Keratinocyte (primary cell): Measurements from ENCODE around the gene PIP4K2A. TPM values are rescaled to one million over a fixed set of nuclear protein-coding genes. Genes with fewer than 3 reads are reported as not detected.
A peak's percentile ranks its signal among the peaks of the same experiment; 100 is the strongest.

ENCODE experiments used
- DNase-seq: peaks from one replicate; pipeline ENCODE4 v3.0.0-alpha.2; 2011; ENCODE audit warnings: low read depth, missing footprints, low spot score
- FAIRE-seq: peaks from 2 replicates; lab custom pipeline; 2011; peaks lifted over from hg19 to GRCh38; lab: Jason Lieb, UNC
- H2AFZ ChIP-seq: 2 replicates; pipeline ENCODE4 v1.6.0; 2012; ENCODE audit warnings: low read length, control low read depth, inconsistent platforms; ENCODE audit not compliant: control insufficient read depth
- H3K27ac ChIP-seq: 2 replicates; pipeline ENCODE4 v1.5.1; 2011; ENCODE audit warnings: low read length; ENCODE audit not compliant: control insufficient read depth, insufficient read depth
- H3K27me3 ChIP-seq: 3 replicates; pipeline ENCODE4 v1.6.0; 2011; ENCODE audit warnings: low read length; ENCODE audit not compliant: control insufficient read depth, insufficient read depth; ENCODE audit errors: extremely low read depth
- H3K36me3 ChIP-seq, 2 experiments: 2 replicates in 1 of 2; 3 replicates in 1 of 2; pipeline ENCODE4 v1.5.1; 2011; ENCODE audit warnings: low read length in 2 of 2, mild to moderate bottlenecking in 1 of 2; ENCODE audit not compliant: control insufficient read depth in 2 of 2, insufficient read depth in 2 of 2; ENCODE audit errors: extremely low read depth in 1 of 2
- H3K4me1 ChIP-seq: 3 replicates; pipeline ENCODE4 v1.5.1; 2011; ENCODE audit warnings: low read length; ENCODE audit not compliant: control insufficient read depth, insufficient read depth; ENCODE audit errors: extremely low read depth
- H3K4me2 ChIP-seq: 3 replicates; pipeline ENCODE4 v1.6.0; 2011; ENCODE audit warnings: low read depth, low read length; ENCODE audit not compliant: control insufficient read depth, insufficient read depth; ENCODE audit errors: extremely low read depth
- H3K4me3 ChIP-seq, 3 experiments: fragments of 200-600 bp in 1 of 3; sonication (generic) in 1 of 3; 2 replicates in 2 of 3; 3 replicates in 1 of 3; pipeline ENCODE4 v1.5.1; 2011 to 2016; ENCODE audit warnings: low read length in 3 of 3, mild to moderate bottlenecking in 3 of 3, control low read depth in 2 of 3, inconsistent platforms in 1 of 3, low read depth in 1 of 3, mixed read lengths in 1 of 3, mixed run types in 1 of 3, moderate library complexity in 1 of 3; ENCODE audit not compliant: control insufficient read depth in 2 of 3, insufficient read depth in 2 of 3; ENCODE audit errors: extremely low read depth in 1 of 3
- H3K79me2 ChIP-seq: 2 replicates; pipeline ENCODE4 v1.6.0; 2012; ENCODE audit warnings: low read length; ENCODE audit not compliant: control insufficient read depth, insufficient read depth
- H3K9ac ChIP-seq: 3 replicates; pipeline ENCODE4 v1.6.0; 2011; ENCODE audit warnings: low read length; ENCODE audit not compliant: control insufficient read depth, insufficient read depth; ENCODE audit errors: extremely low read depth
- H3K9me1 ChIP-seq: 3 replicates; pipeline ENCODE4 v1.6.0; 2011; ENCODE audit warnings: low read length; ENCODE audit not compliant: control insufficient read depth, insufficient read depth; ENCODE audit errors: extremely low read depth
- H3K9me3 ChIP-seq: 2 replicates; pipeline ENCODE4 v1.5.1; 2012; ENCODE audit warnings: low read depth, low read length; ENCODE audit not compliant: control insufficient read depth
- H4K20me1 ChIP-seq: 3 replicates; pipeline ENCODE4 v1.6.0; 2011; ENCODE audit warnings: low read length; ENCODE audit not compliant: control insufficient read depth, insufficient read depth; ENCODE audit errors: extremely low read depth
- EZH2 ChIP-seq: IDR thresholded peaks from one replicate; pipeline ENCODE4 v1.6.1; 2012; ENCODE audit warnings: inconsistent platforms, mild to moderate bottlenecking, low read length, moderate library complexity
- dilution Hi-C: fragments of 300-500 bp; cut with MboI; formaldehyde crosslinking; loops from one replicate; pipeline ENCODE4 v1.7.0; 2020; ENCODE audit warnings: low sequenced_read_pairs; ENCODE audit not compliant: extremely low pct_ligation_motif_present
- polyA plus RNA-seq, 5 experiments: library from polyadenylated mRNA; depleted of rRNA in 3 of 5; stranded (reverse) in 3 of 5; stranded (forward) in 1 of 5; unstranded in 1 of 5; fragments of >200 nt; gene quantifications; 1 replicate in 1 of 5; 2 replicates in 3 of 5; 3 replicates in 1 of 5; pipeline versions ENCODE4 v1.2.1 to v1.2.3, GENCODE V29; 2011 to 2012; ENCODE audit warnings: missing spikeins in 2 of 5, low read depth in 1 of 5, low replicate concordance in 1 of 5
- TF ChIP-seq, protein P1 (sequence below), 3 experiments: IDR thresholded peaks in 1 of 3; conservative IDR thresholded peaks in 1 of 3; optimal IDR thresholded peaks in 1 of 3; 2 replicates in 2 of 3; 3 replicates in 1 of 3; pipeline versions ENCODE3 to v1.5.1; 2011; ENCODE audit warnings: low read length in 3 of 3, mild to moderate bottlenecking in 3 of 3, moderate library complexity in 2 of 3, control low read depth in 1 of 3, inconsistent platforms in 1 of 3; ENCODE audit not compliant: insufficient read depth in 2 of 3; ENCODE audit errors: extremely low read depth in 1 of 3

PIP4K2A gene
- polyA plus RNA-seq, 1 donor (not counting 4 experiments of a cell fraction or from before 2014, with no cell fraction given), result 15.5 TPM

DNA sequence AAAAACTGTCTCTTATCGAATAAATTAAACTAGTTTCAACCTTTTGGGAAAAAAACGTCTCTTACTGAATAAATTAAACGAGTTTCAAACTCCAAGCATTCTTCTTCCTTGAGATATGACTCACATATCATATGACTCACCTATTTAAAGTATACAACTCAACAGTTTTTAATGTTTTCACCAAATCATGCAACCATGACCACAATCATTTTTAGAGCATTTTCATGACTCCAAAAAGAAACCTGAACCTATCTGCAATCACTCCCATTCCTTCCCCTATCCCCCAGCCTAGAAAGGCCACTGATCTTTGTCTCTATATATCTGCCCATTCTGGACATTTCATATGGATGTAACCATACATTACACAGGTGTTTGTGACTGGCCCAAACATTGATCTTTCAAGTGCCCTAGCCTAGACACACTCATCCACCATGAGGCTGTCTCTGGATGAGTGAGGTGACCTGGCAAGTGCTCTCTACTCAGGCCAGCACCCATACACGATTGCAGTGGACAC is 115.3 kb downstream of the PIP4K2A start:
- dilution Hi-C loops, result no loop called here
- Histone ChIP-seq H3K9ac (no peak overlapping the region), H4K20me1 (peaks cover 3% of the 10 kb centered on the region), H3K4me2 (peak overlapping the region; percentile 54), H3K27me3 (no peaks in the 10 kb centered on the region), H3K4me1 (peaks cover 13% of the 10 kb centered on the region), H2AFZ (no peak overlapping the region), H3K9me1 (peaks cover 5% of the 10 kb centered on the region), H3K36me3 (peaks cover 3 to 4% of the 10 kb centered on the region in 2 experiments), H3K4me3 (no peak overlapping the region), H3K79me2 (peaks cover 1% of the 10 kb centered on the region), H3K27ac (no peak overlapping the region), H3K9me3 (no peaks in the 10 kb centered on the region)
- FAIRE-seq (peak; percentile 49), DNase-seq (no peak)
- TF ChIP-seq, protein P1, sequence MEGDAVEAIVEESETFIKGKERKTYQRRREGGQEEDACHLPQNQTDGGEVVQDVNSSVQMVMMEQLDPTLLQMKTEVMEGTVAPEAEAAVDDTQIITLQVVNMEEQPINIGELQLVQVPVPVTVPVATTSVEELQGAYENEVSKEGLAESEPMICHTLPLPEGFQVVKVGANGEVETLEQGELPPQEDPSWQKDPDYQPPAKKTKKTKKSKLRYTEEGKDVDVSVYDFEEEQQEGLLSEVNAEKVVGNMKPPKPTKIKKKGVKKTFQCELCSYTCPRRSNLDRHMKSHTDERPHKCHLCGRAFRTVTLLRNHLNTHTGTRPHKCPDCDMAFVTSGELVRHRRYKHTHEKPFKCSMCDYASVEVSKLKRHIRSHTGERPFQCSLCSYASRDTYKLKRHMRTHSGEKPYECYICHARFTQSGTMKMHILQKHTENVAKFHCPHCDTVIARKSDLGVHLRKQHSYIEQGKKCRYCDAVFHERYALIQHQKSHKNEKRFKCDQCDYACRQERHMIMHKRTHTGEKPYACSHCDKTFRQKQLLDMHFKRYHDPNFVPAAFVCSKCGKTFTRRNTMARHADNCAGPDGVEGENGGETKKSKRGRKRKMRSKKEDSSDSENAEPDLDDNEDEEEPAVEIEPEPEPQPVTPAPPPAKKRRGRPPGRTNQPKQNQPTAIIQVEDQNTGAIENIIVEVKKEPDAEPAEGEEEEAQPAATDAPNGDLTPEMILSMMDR (optimal IDR thresholded peaks at IDR 0.05 in 1 of 3, IDR thresholded peaks at IDR 0.05 in 1 of 3, conservative IDR thresholded peaks at IDR 0.05 in 1 of 3; ENCODE audit: extremely low read depth in 1 of 3, insufficient read depth in 2 of 3, low read length in 3 of 3), result no peak
- TF ChIP-seq EZH2, result no peak

DNA sequence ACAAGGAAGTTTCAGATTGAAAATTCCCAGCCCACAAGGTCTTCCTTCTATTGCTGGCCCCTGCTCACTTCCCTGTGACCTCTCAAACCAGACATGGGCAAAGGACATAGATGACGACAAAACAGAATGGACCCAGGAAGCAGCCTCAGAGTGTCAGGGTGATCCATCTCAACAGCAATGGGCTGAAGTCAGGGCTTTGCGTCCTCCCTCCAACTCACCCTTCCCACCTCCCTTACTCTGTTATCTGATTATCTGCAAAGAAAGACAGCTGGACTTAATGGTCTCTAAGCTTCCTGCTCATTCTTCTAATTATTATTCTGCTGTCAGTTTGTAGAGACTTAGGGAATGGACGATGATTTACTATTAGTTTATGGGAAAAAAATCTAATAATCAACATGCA is 115.9 kb downstream of the PIP4K2A start:
- FAIRE-seq, result no peak
- H3K27ac ChIP-seq, result no peak overlapping the region
- no peaks in the 10 kb centered on the region for H3K27me3 ChIP-seq
- H3K9ac ChIP-seq, result no peak overlapping the region
- H3K4me1 ChIP-seq, result peaks cover 13% of the 10 kb centered on the region
- H3K4me2 ChIP-seq, result peak overlapping the region; percentile 54
- dilution Hi-C loops, result no loop called here
- no peaks in the 10 kb centered on the region for H3K9me3 ChIP-seq
- H3K36me3 ChIP-seq, result peaks cover 3 to 4% of the 10 kb centered on the region in 2 experiments
- H3K9me1 ChIP-seq, result peaks cover 5% of the 10 kb centered on the region
- TF ChIP-seq, protein P1 (optimal IDR thresholded peaks at IDR 0.05 in 1 of 3, IDR thresholded peaks at IDR 0.05 in 1 of 3, conservative IDR thresholded peaks at IDR 0.05 in 1 of 3; ENCODE audit: extremely low read depth in 1 of 3, insufficient read depth in 2 of 3, low read length in 3 of 3), result no peak
- no peak for TF ChIP-seq EZH2
- peaks cover 1% of the 10 kb centered on the region for H3K79me2 ChIP-seq
- H3K4me3 ChIP-seq, result no peak overlapping the region
- no peak for DNase-seq
- no peak overlapping the region for H2AFZ ChIP-seq
- peaks cover 3% of the 10 kb centered on the region for H4K20me1 ChIP-seq
